CD14-positive monocyte (primary cell): Measurements from ENCODE around the gene ATL3. TPM values are rescaled to one million over a fixed set of nuclear protein-coding genes. Genes with fewer than 3 reads are reported as not detected.
A peak's percentile ranks its signal among the peaks of the same experiment; 100 is the strongest.

ENCODE experiments used
- DNase-seq, 3 donors: peaks; one replicate each; pipeline ENCODE4 v3.0.0-alpha.2; 2011 to 2022
- H2AFZ ChIP-seq: 2 replicates; pipeline ENCODE4 v1.6.0; 2012; ENCODE audit warnings: mild to moderate bottlenecking, low read depth, low read length, inconsistent platforms; ENCODE audit not compliant: insufficient read depth, poor library complexity, severe bottlenecking
- H3K27ac ChIP-seq, 2 donors: 1 replicate in 1 of 2; 2 replicates in 1 of 2; pipeline ENCODE4 v1.5.1; 2012 to 2013; ENCODE audit warnings: low read length in 2 of 2, control low read depth in 1 of 2, inconsistent platforms in 1 of 2, low read depth in 1 of 2, mild to moderate bottlenecking in 1 of 2
- H3K27me3 ChIP-seq, 2 donors: one replicate each; pipeline versions ENCODE4 v1.6.0 to v1.6.1; 2011 to 2013; ENCODE audit warnings: low read length in 2 of 2; ENCODE audit not compliant: control insufficient read depth in 2 of 2, insufficient read depth in 2 of 2
- H3K36me3 ChIP-seq, 2 donors: replicated peaks in 1 of 2; 1 replicate in 1 of 2; 2 replicates in 1 of 2; pipeline versions ENCODE4 v1.5.1 to v1.6.1; 2012 to 2013; ENCODE audit warnings: low read length in 2 of 2, control low read depth in 1 of 2, inconsistent platforms in 1 of 2, mild to moderate bottlenecking in 1 of 2; ENCODE audit not compliant: insufficient read depth in 2 of 2, control insufficient read depth in 1 of 2
- H3K4me1 ChIP-seq, 2 donors: 1 replicate in 1 of 2; 2 replicates in 1 of 2; pipeline versions ENCODE4 v1.5.1 to v1.6.1; 2012 to 2013; ENCODE audit warnings: low read length in 2 of 2, control low read depth in 1 of 2, inconsistent platforms in 1 of 2, mild to moderate bottlenecking in 1 of 2, moderate library complexity in 1 of 2; ENCODE audit not compliant: insufficient read depth in 2 of 2, control insufficient read depth in 1 of 2
- H3K4me2 ChIP-seq: replicated peaks from 2 replicates; pipeline ENCODE3; 2012; ENCODE audit warnings: low read length, moderate library complexity, mild to moderate bottlenecking; ENCODE audit not compliant: poor library complexity, severe bottlenecking; ENCODE audit errors: extremely low read depth
- H3K4me3 ChIP-seq, 3 experiments: fragments of 200-600 bp in 1 of 3; sonication (generic) in 1 of 3; replicated peaks in 1 of 3; 1 replicate in 2 of 3; 2 replicates in 1 of 3; pipeline ENCODE4 v1.5.1; 2011 to 2013; ENCODE audit warnings: low read length in 3 of 3, mild to moderate bottlenecking in 3 of 3, control low read depth in 2 of 3, low read depth in 2 of 3, inconsistent platforms in 1 of 3, moderate library complexity in 1 of 3
- H3K79me2 ChIP-seq: 2 replicates; pipeline ENCODE4 v1.6.0; 2012; ENCODE audit warnings: mild to moderate bottlenecking, control low read depth, inconsistent platforms, low read length, moderate library complexity; ENCODE audit not compliant: insufficient read depth
- H3K9ac ChIP-seq: 2 replicates; pipeline ENCODE4 v1.6.0; 2017; ENCODE audit warnings: low read length, mild to moderate bottlenecking; ENCODE audit not compliant: insufficient read depth, poor library complexity, severe bottlenecking
- H3K9me3 ChIP-seq, 2 donors: replicated peaks in 1 of 2; 1 replicate in 1 of 2; 2 replicates in 1 of 2; pipeline versions ENCODE4 v1.5.1 to v1.6.1; 2012 to 2013; ENCODE audit warnings: low read length in 2 of 2, control low read depth in 1 of 2; ENCODE audit not compliant: control insufficient read depth in 1 of 2, insufficient read depth in 1 of 2
- H4K20me1 ChIP-seq: 2 replicates; pipeline ENCODE4 v1.6.0; 2012; ENCODE audit warnings: mild to moderate bottlenecking, low read length, control low read depth, moderate library complexity; ENCODE audit not compliant: insufficient read depth
- H3K27ac Mint-ChIP-seq, 7 donors: one replicate each; pipeline ENCODE4 v1.8.0; 2020; ENCODE audit warnings: mild to moderate bottlenecking in 7 of 7, mixed read lengths in 7 of 7, moderate library complexity in 6 of 7, inconsistent platforms in 2 of 7
- H3K27me3 Mint-ChIP-seq, 3 donors: one replicate each; pipeline ENCODE4 v1.8.0; 2021 to 2022; ENCODE audit warnings: low read depth in 3 of 3, mild to moderate bottlenecking in 3 of 3, mixed read lengths in 3 of 3, moderate library complexity in 3 of 3, inconsistent platforms in 1 of 3
- H3K36me3 Mint-ChIP-seq, 2 donors: one replicate each; pipeline ENCODE4 v1.8.0; 2020; ENCODE audit warnings: mixed read lengths in 2 of 2, inconsistent platforms in 1 of 2, mild to moderate bottlenecking in 1 of 2
- H3K4me1 Mint-ChIP-seq: one replicate; pipeline ENCODE4 v1.8.0; 2020; ENCODE audit warnings: mild to moderate bottlenecking, mixed read lengths
- H3K4me3 Mint-ChIP-seq, 2 donors: one replicate each; pipeline ENCODE4 v1.8.0; 2020; ENCODE audit warnings: mild to moderate bottlenecking in 2 of 2, mixed read lengths in 2 of 2, moderate library complexity in 1 of 2
- H3K9me3 Mint-ChIP-seq, 7 donors: one replicate each; pipeline ENCODE4 v1.8.0; 2020 to 2022; ENCODE audit warnings: mixed read lengths in 7 of 7, mild to moderate bottlenecking in 6 of 7, moderate library complexity in 6 of 7, inconsistent platforms in 2 of 7
- CTCF ChIP-seq: fragments of 200-600 bp; IDR thresholded peaks from one replicate; pipeline ENCODE4 v1.8.0; 2022; ENCODE audit warnings: antibody characterized with exemption, mild to moderate bottlenecking
- WGBS: methylation state at CpG from one replicate; pipeline ENCODE4 v1.1.5; 2013; ENCODE audit warnings: missing lambda C conversion rate; ENCODE audit not compliant: insufficient coverage; 5-methylcytosine and 5-hydroxymethylcytosine counted together
- intact Hi-C, 2 donors: fragments of 100-400 bp; cut with micrococcal nuclease; formaldehyde crosslinking; loops; one replicate each; pipeline versions ENCODE4 v1.15.0 to v1.15.1; 2023
- polyA plus RNA-seq, 3 donors: library from polyadenylated mRNA; depleted of rRNA in 1 of 3; unstranded in 2 of 3; stranded (reverse) in 1 of 3; fragments of 300-500 nt in 2 of 3; fragments of >200 nt in 1 of 3; fragmentation: Illumina TruSeq in 2 of 3; gene quantifications; 1 replicate in 2 of 3; 2 replicates in 1 of 3; pipeline ENCODE4 v1.2.3, GENCODE V29; 2012 to 2021

Gene ATL3
- polyA plus RNA-seq, 3 donors, result 10.6 to 25.5 (median 22.7) TPM

- H3K79me2 ChIP-seq, result peaks cover 26% of the 10 kb centered on the region
- peak overlapping the region in 6 of 7 donors; percentile 26 to 80 (median 51) for H3K27ac Mint-ChIP-seq
- H3K4me3 Mint-ChIP-seq, result no peak overlapping the region
- H3K4me3 ChIP-seq, result no peak overlapping the region
- H3K9me3 Mint-ChIP-seq, result peaks cover 0 to 4% (median 0%) of the 10 kb centered on the region in 7 donors
- peak; percentile 90 for TF ChIP-seq CTCF
- H3K4me1 Mint-ChIP-seq, result peaks cover 33% of the 10 kb centered on the region
- no peak overlapping the region for H3K9ac ChIP-seq
- peaks cover 0 to 3% (median 0%) of the 10 kb centered on the region in 3 donors for H3K27me3 Mint-ChIP-seq
- no peak overlapping the region for H3K27ac ChIP-seq
- H2AFZ ChIP-seq, result no peak overlapping the region
- H3K27me3 ChIP-seq, result no peaks in the 10 kb centered on the region
- WGBS, result 71% methylated on average over 7 of the region's 10 CpGs
- H4K20me1 ChIP-seq, result no peaks in the 10 kb centered on the region
- H3K9me3 ChIP-seq, result no peaks in the 10 kb centered on the region
- intact Hi-C loops, result loop anchor here (1.0 to 2.0 kb wide), 3 partner anchors 43 to 157 kb away; no protein-coding TSS in a partner anchor
- DNase-seq, result peak; percentile 60 to 75 (median 72)
- H3K36me3 ChIP-seq, result peaks cover 10 to 42% of the 10 kb centered on the region in 2 donors
- H3K36me3 Mint-ChIP-seq, result peaks cover 39 to 53% of the 10 kb centered on the region in 2 donors
- peaks cover 33 to 40% of the 10 kb centered on the region in 2 donors for H3K4me1 ChIP-seq
- H3K4me2 ChIP-seq, result no peak overlapping the region
These were observed 35.3 kb downstream of the ATL3 start for GRCh38 chr11:63635762-63636465.

DNA sequence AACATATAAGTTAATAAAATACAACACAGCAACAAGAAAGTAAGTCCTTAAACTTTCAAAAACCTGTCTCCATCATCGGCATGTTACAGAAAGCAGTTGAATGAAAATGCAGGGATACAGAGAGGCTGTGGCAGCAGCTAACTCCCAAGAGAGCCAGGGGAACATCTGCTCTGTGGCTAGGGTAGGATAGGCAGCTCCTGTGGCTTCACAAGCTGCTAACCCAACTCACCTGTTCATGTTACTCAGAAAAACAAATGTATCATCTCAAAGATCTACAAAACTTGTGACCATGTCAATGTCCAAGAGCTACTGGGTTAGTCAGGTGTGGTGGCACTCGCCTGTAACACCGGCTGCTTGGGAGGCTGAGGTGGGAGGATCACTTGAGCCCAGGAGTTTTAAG, 41.8 kb downstream of the ATL3 start:
- Mint-ChIP-seq H3K27me3 (peaks cover 0 to 7% (median 0%) of the 10 kb centered on the region in 3 donors), H3K4me1 (peaks cover 40% of the 10 kb centered on the region), H3K9me3 (peaks cover 0 to 4% (median 0%) of the 10 kb centered on the region in 7 donors), H3K4me3 (no peak overlapping the region), H3K36me3 (peaks cover 40 to 49% of the 10 kb centered on the region in 2 donors), H3K27ac (no peak overlapping the region)
- WGBS, result no CpG with 5 or more reads among the region's 3 CpGs
- H4K20me1 ChIP-seq, result no peaks in the 10 kb centered on the region
- intact Hi-C loops, result loop anchor here in 1 of 2 donors (10.0 kb wide), 1 partner anchor 125 kb away; the partner anchor contains the start of gene LGALS12
- no peaks in the 10 kb centered on the region for H3K27me3 ChIP-seq
- H3K9me3 ChIP-seq, result no peaks in the 10 kb centered on the region
- DNase-seq, result no peak
- H3K9ac ChIP-seq, result no peak overlapping the region
- H3K4me2 ChIP-seq, result no peak overlapping the region
- peak overlapping the region in 1 of 2 donors; percentile 11 for H3K27ac ChIP-seq
- peaks cover 3% of the 10 kb centered on the region for H3K79me2 ChIP-seq
- peaks cover 32 to 47% of the 10 kb centered on the region in 2 donors for H3K4me1 ChIP-seq
- no peak overlapping the region for H2AFZ ChIP-seq
- peaks cover 24 to 41% of the 10 kb centered on the region in 2 donors for H3K36me3 ChIP-seq
- no peak for TF ChIP-seq CTCF
- H3K4me3 ChIP-seq, result no peak overlapping the region
